Erythroblast (primary cell): Measurements from ENCODE around the gene TUT4.

Source experiments
- GATA1 ChIP-seq: IDR thresholded peaks from 2 replicates; pipeline ENCODE4 v1.6.1; 2011; ENCODE audit warnings: low read depth, mild to moderate bottlenecking, control low read depth, low read length, moderate library complexity
- POLR2A ChIP-seq: IDR thresholded peaks from 2 replicates; pipeline ENCODE4 v1.6.1; 2011; ENCODE audit warnings: mild to moderate bottlenecking, low read length

GRCh38 chr1:52554267-52554640 is 1.4 kb upstream of the TUT4 start:
- TF ChIP-seq POLR2A (no peak), GATA1 (no peak)
